Activated naive CD4-positive, alpha-beta T cell treated with anti-CD3 and anti-CD28 coated beads, Interleukin-2, amount 50 U/mL, for 24 hours (primary cell): Measurements from ENCODE around the gene ZNF491.
"Not testable (repeated sequence)": the region's sequence is repeated elsewhere in the genome, so short reads cannot be mapped to it uniquely, and the experiment has no call there.

Experiments used
- H3K27ac Mint-ChIP-seq: one replicate; pipeline ENCODE4 v1.8.0; 2021; ENCODE audit warnings: mild to moderate bottlenecking, mixed read lengths
- H3K27me3 Mint-ChIP-seq: one replicate; pipeline ENCODE4 v1.8.0; 2021; ENCODE audit warnings: mixed read lengths
- H3K36me3 Mint-ChIP-seq: one replicate; pipeline ENCODE4 v1.8.0; 2021; ENCODE audit warnings: mixed read lengths
- H3K4me1 Mint-ChIP-seq: one replicate; pipeline ENCODE4 v1.8.0; 2021; ENCODE audit warnings: mixed read lengths
- H3K4me3 Mint-ChIP-seq: one replicate; pipeline ENCODE4 v1.8.0; 2021; ENCODE audit warnings: mild to moderate bottlenecking, mixed read lengths
- H3K9me3 Mint-ChIP-seq: one replicate; pipeline ENCODE4 v1.8.0; 2021; ENCODE audit warnings: mixed read lengths

The ZNF491 gene

DNA sequence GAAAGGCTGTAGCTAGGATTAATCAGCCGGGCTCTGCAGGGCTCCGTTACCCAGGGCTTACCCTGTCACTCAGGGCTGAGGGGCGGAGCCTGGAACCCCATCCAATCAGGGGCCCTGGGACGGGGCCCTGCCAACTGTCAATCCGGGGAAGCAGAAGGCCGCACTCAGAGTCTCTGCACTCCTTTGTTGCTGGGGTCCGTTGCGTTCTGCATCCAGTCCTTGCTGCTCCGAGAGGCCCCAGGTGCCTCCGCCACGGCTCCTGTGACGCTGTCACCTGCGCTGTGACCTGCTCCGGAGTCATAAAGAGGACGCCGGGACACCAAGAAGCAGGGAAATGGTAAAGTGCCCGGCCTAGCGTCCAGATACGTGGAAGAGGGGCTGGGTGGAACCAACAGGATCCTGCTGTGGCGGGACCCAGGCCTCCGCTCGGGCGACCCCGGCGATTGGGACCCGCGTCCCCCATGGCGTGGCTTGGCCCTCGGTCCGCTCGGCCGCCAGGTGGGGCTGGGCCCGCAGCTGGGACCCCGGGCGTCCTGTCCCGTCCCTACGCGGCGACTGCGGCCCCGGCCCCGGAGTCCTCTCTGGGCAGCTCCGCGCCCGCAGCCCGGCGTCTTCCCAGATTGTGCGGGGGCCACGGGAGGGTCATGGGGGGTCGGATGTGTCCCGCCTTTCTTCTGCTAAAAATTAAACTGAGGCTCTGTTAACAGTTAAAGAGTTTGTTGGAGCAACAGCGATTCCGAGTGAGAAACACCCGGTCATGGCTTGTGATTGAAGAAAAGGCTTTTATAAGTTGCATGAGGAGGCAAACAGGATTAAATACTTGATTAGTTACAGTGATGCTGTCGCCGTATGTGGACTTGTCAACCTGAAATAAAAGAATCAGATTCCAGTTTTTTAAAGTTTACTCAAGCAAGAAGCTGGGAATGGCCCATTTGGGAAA lies at the start of gene ZNF491:
Gene ZNF491 (plus strand): TSS at position 133 of the 940 bp plus-strand sequence. CDS start 7,431 bp downstream, outside the sequence.
- peaks cover 8% of the 10 kb centered on the region for H3K36me3 Mint-ChIP-seq
- H3K27me3 Mint-ChIP-seq = no peaks in the 10 kb centered on the region

DNA sequence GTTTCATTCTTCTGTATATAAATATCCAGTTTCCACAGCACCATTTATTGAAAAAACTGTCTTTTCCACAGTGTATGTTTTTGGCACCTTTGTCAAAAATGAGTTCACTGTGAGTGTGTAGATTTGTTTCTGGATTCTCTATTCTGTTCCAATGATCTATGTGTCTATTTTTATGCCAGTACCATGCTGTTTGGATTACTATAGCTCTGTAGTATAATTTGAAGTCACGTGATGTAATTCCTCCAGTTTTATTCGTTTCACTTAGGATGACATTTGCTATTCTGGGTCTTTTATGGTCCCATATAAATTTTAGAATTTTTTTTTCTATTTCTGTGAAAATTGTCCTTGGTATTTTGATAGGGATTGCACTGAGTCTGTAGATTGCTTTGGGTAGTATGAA lies 48.6 kb upstream of the ZNF491 start:
- H3K27me3 Mint-ChIP-seq = peaks cover 13% of the 10 kb centered on the region
- peaks cover 22% of the 10 kb centered on the region for H3K36me3 Mint-ChIP-seq
- no peak overlapping the region for H3K27ac Mint-ChIP-seq
- H3K4me3 Mint-ChIP-seq = no peak overlapping the region
- peaks cover 37% of the 10 kb centered on the region for H3K9me3 Mint-ChIP-seq
- no peaks in the 10 kb centered on the region for H3K4me1 Mint-ChIP-seq

More for the DNA sequence above, at the start of gene ZNF491:
- H3K9me3 Mint-ChIP-seq = peaks cover 5% of the 10 kb centered on the region
- peak within 1 kb of the TSS; percentile 82 for H3K27ac Mint-ChIP-seq
- peak within 1 kb of the TSS; percentile 93 for H3K4me3 Mint-ChIP-seq
- peaks cover 18% of the 10 kb centered on the region for H3K4me1 Mint-ChIP-seq

DNA sequence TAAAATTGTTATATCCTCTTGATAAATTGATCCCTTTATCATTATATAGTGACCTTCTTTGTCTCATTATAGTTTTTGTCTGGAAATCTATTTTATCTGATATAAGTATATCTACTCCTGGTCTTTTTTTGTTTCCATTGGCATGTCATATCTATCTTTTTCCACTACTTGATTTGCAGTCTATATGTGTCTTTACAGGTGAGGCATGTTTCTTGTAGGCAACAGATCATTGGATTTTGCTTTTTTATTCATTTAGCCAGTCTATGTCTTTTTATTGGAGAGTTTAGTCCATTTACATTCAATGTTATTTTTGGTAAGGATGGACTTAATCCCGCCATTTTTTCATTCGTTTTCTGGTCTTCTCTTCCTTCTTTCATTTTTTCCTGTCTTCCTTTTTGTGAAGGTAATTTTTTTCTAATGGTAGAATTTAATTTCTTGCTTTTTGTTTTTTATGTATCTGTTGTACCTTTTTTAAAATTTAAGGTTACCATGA lies 46.0 kb upstream of the ZNF491 start:
- H3K27ac Mint-ChIP-seq = no peak overlapping the region
- peaks cover 45% of the 10 kb centered on the region for H3K9me3 Mint-ChIP-seq
- H3K4me3 Mint-ChIP-seq = no peak overlapping the region
- no peaks in the 10 kb centered on the region for H3K4me1 Mint-ChIP-seq
- H3K36me3 Mint-ChIP-seq = peaks cover 27% of the 10 kb centered on the region
- peaks cover 14% of the 10 kb centered on the region for H3K27me3 Mint-ChIP-seq

DNA sequence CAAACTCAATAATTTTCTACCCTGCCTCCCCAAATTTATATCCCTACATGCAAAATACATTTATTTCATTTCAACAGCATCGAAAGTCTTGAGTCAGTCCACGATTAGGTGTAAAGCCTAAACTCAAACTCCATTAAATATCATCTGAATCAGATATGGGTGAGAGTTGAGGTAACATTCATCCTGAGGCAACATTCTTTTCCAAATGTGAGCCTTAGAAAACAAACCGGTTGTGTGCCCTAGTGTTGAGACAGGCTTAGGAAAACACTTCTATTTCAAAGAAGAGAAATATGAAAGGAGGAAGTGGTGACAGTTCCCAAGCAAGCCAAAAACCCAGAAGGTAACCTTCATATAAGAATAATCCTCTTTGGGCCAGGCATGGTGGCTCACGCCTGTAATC lies 43.7 kb upstream of the ZNF491 start:
- Mint-ChIP-seq H3K27me3 (peaks cover 14% of the 10 kb centered on the region), H3K36me3 (peaks cover 24% of the 10 kb centered on the region), H3K27ac (no peak overlapping the region), H3K9me3 (peaks cover 33% of the 10 kb centered on the region), H3K4me3 (no peak overlapping the region), H3K4me1 (no peaks in the 10 kb centered on the region)

DNA sequence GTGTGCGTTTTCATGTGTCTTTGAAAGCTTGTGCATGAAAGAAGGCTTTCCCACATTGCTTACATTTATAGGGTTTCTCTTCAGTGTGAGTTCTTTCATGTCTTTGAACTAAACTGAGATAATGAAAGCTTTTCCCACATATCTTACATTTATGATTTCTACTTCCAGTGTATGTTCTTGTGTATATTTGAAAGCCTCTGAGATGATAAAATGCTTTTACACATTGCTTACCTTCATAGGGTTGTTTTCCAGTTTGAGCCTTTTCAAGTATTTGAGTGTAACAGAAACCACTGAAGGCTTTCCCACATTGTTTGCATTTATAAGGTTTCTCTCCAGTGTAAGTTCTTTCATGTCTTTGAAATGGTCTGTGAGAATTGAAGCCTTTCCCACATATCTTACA lies 41.4 kb upstream of the ZNF491 start:
- Mint-ChIP-seq H3K36me3 (peaks cover 22% of the 10 kb centered on the region), H3K4me1 (no peaks in the 10 kb centered on the region), H3K27ac (no peak overlapping the region), H3K27me3 (peaks cover 17% of the 10 kb centered on the region), H3K9me3 (peaks cover 23% of the 10 kb centered on the region), H3K4me3 (no peak overlapping the region)

DNA sequence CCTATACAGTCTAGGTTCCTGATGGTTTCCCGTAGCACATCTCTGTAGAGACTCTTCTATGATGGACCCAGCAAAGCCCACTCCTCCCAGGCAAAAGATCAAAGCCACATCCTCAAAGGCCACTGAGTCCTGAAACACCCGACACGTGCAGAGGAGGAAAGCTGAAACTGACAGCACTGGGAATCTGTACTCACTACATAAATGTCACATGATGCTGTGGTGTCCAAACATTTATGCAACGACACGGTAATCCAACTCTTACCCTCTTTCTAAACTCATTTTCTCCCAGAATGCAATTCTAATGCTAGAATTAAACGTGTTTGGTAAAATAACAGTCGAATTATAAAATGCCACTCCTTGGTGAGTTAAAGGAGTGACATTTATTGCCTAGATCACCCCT lies 38.5 kb upstream of the ZNF491 start:
- no peak overlapping the region for H3K27ac Mint-ChIP-seq
- peaks cover 13% of the 10 kb centered on the region for H3K36me3 Mint-ChIP-seq
- H3K4me1 Mint-ChIP-seq = no peaks in the 10 kb centered on the region
- no peak overlapping the region for H3K4me3 Mint-ChIP-seq
- H3K9me3 Mint-ChIP-seq = peaks cover 9% of the 10 kb centered on the region
- peaks cover 9% of the 10 kb centered on the region for H3K27me3 Mint-ChIP-seq

DNA sequence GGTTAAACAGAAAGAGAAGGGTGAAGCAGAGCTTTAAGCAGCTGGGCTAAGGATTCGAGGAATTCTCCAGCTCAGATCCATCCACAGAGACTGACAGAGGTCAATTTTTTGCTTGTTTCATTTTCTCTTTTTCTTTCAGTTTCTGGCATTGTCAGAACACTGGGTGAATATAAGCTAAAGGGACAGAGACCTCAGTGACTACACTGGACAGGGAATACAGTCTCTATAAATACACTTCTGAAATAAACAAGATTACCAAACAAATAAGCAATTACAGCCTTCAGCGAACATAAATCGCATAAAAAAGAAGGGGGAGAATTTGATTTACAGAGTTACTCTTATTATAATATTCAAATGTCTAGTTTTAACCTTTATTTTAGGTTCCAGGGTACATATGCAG lies 35.2 kb upstream of the ZNF491 start:
- Mint-ChIP-seq H3K27ac (no peak overlapping the region), H3K4me3 (no peak overlapping the region), H3K9me3 (no peaks in the 10 kb centered on the region), H3K27me3 (peaks cover 6% of the 10 kb centered on the region), H3K36me3 (peaks cover 6% of the 10 kb centered on the region), H3K4me1 (peaks cover 12% of the 10 kb centered on the region)

DNA sequence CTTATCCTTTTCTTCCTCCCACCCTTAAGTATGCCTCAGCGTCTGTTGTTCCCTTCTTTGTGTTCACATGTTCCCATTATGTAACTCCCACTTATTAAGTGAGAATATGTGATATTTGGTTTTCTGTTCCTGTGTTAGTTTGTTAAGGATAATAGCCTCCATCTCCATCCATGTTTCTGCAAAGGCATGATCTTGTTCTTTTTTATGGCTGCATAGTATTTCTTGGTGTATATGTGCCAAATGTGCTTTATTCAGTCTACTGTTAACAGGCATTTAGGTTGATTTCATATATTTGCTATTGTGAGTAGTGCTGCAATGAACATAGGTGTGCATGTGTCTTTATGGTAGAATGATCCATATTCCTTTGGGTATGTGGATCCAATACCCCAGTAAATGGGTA lies 34.7 kb upstream of the ZNF491 start:
- Mint-ChIP-seq H3K36me3 (peaks cover 7% of the 10 kb centered on the region), H3K4me1 (peaks cover 17% of the 10 kb centered on the region), H3K27ac (no peak overlapping the region), H3K27me3 (peaks cover 6% of the 10 kb centered on the region), H3K9me3 (peaks cover under 1% of the 10 kb centered on the region), H3K4me3 (no peak overlapping the region)

DNA sequence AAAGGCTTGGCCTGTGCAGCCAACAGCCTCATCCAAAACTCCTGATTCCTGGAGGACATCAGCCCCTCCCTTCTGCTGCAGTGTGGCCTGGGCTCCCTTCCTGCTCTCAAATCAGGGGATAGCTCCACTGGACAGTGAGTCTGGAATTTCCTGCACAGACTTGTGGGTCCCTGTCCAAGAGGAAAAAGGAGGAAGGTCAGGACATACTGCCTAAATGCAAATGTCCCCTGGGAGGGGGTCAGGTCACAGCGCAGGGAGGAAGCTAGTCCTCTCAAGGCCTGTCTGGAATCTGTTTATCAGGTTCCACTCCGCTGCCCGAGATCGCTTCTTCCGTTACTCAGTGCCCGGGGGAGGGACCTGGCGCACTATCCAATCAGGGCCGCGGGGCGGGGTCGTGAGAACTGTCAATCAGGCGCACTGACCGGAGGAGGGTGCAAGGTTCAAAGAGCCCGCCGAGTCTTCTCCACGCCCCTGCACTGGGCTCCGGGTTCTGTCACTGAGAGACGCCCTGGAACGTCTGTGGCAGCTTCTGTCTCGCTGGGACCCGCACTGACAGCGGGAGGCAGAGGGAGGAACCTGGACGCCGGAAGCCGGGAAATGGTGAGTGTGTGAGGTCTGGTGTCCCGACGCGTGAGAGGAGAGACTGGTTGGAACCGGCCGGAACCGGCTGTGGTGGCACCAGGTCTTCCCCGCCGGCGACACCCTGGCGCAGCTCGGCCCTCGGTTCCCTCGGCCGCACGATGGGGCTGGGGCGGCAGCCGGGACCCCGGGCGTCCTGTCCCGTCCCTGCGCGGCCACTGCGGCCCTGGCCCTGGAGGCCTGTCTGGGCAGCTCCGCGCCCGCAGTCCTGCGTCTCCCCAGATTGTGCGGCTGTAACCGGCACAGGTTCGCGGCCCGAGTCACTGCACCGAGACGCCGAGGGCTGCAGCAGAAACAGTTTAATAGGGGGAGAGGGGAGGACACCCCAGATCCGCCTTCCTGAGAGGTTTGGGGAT lies 31.4 kb upstream of the ZNF491 start, which contains the start of gene ZNF441:
Gene ZNF441 (plus strand): TSS at position 404 of the 995 bp plus-strand sequence. CDS start 194 bp downstream, at position 598.
- Mint-ChIP-seq H3K27ac (peak within 1 kb of the TSS; percentile 94), H3K4me1 (peaks cover 22% of the 10 kb centered on the region), H3K9me3 (peaks cover 4% of the 10 kb centered on the region), H3K27me3 (peaks cover 4% of the 10 kb centered on the region), H3K4me3 (peak within 1 kb of the TSS; percentile 99), H3K36me3 (peaks cover 21% of the 10 kb centered on the region)

DNA sequence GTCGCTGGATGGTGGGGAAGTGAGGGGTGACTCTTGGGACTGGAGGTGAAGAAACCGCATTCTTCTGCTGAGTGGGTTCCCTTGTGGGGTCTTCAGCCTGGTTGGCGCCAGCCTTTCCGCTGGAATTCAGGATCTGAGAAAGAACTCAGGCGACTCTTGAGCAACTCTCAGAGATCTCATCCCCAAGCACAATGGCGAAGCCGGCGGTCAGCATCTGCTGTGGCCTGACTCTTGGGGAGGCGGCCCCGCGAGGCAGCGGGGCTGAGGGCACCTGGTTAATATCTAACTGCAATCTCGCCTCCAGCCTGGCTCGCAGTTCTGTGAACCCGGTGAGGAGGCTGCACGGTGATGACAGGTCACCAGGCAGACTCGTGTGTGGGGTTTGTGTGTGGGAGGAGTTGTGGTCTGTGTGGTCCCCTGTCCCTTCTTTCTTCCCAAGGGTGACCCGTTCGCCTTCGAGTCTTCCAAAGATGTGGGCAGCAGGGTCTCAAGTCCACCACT lies 30.6 kb upstream of the ZNF491 start:
- peaks cover 22% of the 10 kb centered on the region for H3K4me1 Mint-ChIP-seq
- H3K27ac Mint-ChIP-seq = peak overlapping the region; percentile 62
- H3K9me3 Mint-ChIP-seq = peaks cover 9% of the 10 kb centered on the region
- H3K36me3 Mint-ChIP-seq = peaks cover 27% of the 10 kb centered on the region
- H3K27me3 Mint-ChIP-seq = peaks cover 4% of the 10 kb centered on the region
- peak overlapping the region; percentile 99 for H3K4me3 Mint-ChIP-seq

DNA sequence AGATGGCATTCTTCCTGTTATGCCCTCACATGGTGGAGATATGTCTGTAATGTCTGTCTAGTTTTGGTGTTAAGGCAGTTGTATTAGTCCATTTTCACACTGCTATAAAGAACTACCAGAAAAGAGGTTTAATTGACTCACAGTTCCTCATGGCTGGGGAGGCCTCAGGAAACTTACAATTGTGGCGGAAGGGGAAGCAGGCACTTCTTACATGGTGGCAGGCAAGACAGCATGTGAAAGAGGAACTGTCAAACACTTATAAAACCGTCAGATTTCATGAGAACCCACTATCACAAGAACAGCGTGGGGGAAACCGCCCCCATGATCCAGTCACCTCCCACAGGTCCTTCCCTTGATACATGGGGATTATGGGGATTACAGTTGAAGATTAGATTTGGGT lies 28.3 kb upstream of the ZNF491 start:
- Mint-ChIP-seq H3K4me1 (peaks cover 22% of the 10 kb centered on the region), H3K27ac (no peak overlapping the region), H3K4me3 (no peak overlapping the region), H3K27me3 (no peaks in the 10 kb centered on the region), H3K9me3 (peaks cover 24% of the 10 kb centered on the region), H3K36me3 (peaks cover 35% of the 10 kb centered on the region)

DNA sequence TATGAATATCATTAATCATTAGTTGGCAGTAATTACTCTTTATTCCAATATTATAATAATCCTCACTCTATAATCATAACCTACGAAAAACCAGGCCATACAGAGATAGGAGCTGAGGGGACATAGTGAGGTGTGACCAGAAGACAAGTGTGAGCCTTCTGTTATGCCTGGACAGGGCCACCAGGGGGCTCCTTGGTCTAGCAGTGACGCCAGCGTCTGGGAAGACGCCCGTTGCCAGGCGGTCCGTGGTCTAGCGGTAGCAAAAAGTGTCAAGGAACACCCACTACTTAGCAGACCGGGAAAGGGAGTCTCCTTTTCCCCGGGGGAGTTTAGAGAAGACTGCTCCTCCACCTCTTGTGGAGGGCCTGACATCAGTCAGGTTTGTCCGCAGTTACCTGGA lies 26.8 kb upstream of the ZNF491 start:
- peaks cover 24% of the 10 kb centered on the region for H3K9me3 Mint-ChIP-seq
- H3K4me1 Mint-ChIP-seq = peaks cover 20% of the 10 kb centered on the region
- H3K27ac Mint-ChIP-seq, H3K27me3 Mint-ChIP-seq, H3K4me3 Mint-ChIP-seq: not testable (repeated sequence)
- H3K36me3 Mint-ChIP-seq = peaks cover 43% of the 10 kb centered on the region

DNA sequence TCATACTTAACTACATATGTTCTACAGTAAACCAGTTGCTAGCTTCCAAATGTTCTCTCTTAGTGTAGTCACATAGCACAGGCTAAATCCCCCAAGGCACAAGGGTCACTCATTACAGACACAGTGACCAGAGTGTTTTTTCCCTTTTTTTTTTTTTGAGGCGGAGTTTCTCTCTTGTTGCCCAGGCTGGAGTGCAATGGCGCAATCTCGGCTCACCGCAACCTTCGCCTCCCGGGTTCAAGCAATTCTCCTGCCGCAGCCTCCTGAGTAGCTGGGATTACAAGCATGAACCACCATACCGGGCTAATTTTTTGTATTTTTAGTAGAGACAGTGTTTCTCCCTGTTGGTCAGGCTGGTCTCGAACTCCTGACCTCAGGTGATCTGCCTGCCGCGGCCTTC lies 21.7 kb upstream of the ZNF491 start:
- H3K9me3 Mint-ChIP-seq = peaks cover 24% of the 10 kb centered on the region

DNA sequence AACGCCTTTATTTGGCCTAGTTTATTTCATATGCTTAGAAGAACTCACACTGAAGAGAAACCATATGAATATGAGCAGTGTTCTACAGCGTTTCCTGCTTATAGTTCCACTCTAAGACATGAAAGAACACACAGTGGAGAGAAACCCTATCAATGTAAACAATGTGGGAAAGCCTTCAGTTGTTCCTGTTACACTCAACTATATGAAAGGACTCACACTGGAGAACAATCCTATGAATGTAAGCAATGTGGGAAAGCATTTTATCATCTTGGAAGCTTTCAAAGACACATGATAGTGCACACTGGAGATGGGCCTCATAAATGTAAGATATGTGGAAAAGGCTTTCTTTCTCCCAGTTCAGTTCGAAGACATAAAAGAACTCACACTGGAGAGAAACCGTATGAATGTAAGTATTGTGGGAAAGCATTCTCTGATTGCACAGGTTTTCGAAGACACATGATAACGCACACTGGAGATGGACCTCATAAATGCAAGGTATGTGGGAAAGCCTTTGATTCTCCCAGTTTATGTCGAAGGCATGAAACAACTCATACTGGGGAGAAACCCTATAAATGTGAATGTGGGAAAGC lies 17.8 kb upstream of the ZNF491 start:
- H3K4me3 Mint-ChIP-seq = no peak overlapping the region
- H3K4me1 Mint-ChIP-seq = no peaks in the 10 kb centered on the region
- no peak overlapping the region for H3K27ac Mint-ChIP-seq
- peaks cover 13% of the 10 kb centered on the region for H3K9me3 Mint-ChIP-seq
- no peaks in the 10 kb centered on the region for H3K27me3 Mint-ChIP-seq
- H3K36me3 Mint-ChIP-seq = peaks cover 69% of the 10 kb centered on the region

More for the DNA sequence above, 21.7 kb upstream of the ZNF491 start:
- not testable (repeated sequence) for H3K4me1 Mint-ChIP-seq, H3K27ac Mint-ChIP-seq, H3K27me3 Mint-ChIP-seq, H3K4me3 Mint-ChIP-seq
- peaks cover 70% of the 10 kb centered on the region for H3K36me3 Mint-ChIP-seq
